GM12864 (cell line): Measurements from ENCODE around the gene MTHFD1L.

ENCODE experiments used
- DNase-seq: peaks from one replicate; pipeline ENCODE4 v3.0.0-alpha.2; 2011; ENCODE audit warnings: low read depth
- H3K4me3 ChIP-seq: 2 replicates; pipeline ENCODE4 v1.5.1; 2011; ENCODE audit warnings: mild to moderate bottlenecking, low read depth, low read length, control low read depth
- CTCF ChIP-seq: IDR thresholded peaks from 2 replicates; pipeline ENCODE4 v1.5.1; 2011; ENCODE audit warnings: low read depth, mild to moderate bottlenecking, moderate library complexity, low read length, control low read depth, inconsistent platforms; ENCODE audit errors: missing control alignments

MTHFD1L gene

GRCh38 chr6:151098166-151098565, 232.7 kb downstream of the MTHFD1L start:
- TF ChIP-seq CTCF: no peak
- no peak for DNase-seq
- no peak overlapping the region for H3K4me3 ChIP-seq

GRCh38 chr6:151100326-151100725, 234.8 kb downstream of the MTHFD1L start:
- H3K4me3 ChIP-seq: no peak overlapping the region
- TF ChIP-seq CTCF: no peak
- no peak for DNase-seq

GRCh38 chr6:151101161-151101815, 235.8 kb downstream of the MTHFD1L start:
- DNase-seq: no peak
- TF ChIP-seq CTCF: no peak
- H3K4me3 ChIP-seq: no peak overlapping the region

GRCh38 chr6:151101816-151102694, 236.6 kb downstream of the MTHFD1L start:
- H3K4me3 ChIP-seq: no peak overlapping the region
- no peak for TF ChIP-seq CTCF

GRCh38 chr6:151103266-151103665, 237.8 kb downstream of the MTHFD1L start:
- H3K4me3 ChIP-seq: no peak overlapping the region
- no peak for TF ChIP-seq CTCF
- no peak for DNase-seq

More at GRCh38 chr6:151101816-151102694, 236.6 kb downstream of the MTHFD1L start:
- DNase-seq: no peak

GRCh38 chr6:151107897-151108427, 242.5 kb downstream of the MTHFD1L start:
- H3K4me3 ChIP-seq: no peak overlapping the region
- DNase-seq: no peak
- no peak for TF ChIP-seq CTCF
